ENCODE measurements around the gene MACROH2A2. TPM values are rescaled to one million over a fixed set of nuclear protein-coding genes. Genes with fewer than 3 reads are reported as not detected.

MACROH2A2 gene
- total and polyA plus RNA-seq, 2 of the 13 experiments (the other 11 are each of a cell fraction or from before 2014, with no cell fraction given), result 9.8 to 43.1 TPM

DNA sequence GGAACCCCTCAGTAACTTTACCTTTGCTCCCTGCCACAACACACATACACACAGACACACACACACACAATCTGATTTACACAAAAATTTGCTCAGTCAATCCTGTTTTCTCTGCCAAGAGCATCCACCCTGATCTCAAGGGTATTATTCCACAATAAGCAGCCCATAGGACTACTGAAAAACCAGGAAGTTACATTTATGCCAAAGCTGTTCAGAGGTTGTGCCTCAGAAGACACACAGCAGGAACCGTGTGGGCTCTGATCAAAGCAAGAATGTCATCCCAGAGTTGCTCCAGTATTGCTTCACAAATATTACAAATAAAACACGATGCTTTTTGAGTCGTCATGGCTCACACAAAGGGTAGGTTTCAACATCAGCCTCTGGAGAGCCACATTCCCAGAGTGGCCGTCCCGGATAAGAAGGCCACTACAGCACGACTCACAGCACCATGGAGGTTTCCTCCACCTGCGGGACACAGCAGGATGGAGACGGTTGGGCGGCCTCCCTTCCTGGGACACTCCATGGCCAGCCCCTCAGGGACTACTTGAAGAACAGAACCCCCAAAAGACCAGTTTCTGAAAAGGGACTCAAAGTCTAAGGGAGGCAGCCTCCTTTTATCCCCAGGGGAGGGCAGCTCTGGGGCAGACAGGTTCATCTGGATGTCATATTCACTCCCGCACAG is 78.4 kb downstream of the MACROH2A2 start (continued):
- TF ChIP-seq, protein P1, sequence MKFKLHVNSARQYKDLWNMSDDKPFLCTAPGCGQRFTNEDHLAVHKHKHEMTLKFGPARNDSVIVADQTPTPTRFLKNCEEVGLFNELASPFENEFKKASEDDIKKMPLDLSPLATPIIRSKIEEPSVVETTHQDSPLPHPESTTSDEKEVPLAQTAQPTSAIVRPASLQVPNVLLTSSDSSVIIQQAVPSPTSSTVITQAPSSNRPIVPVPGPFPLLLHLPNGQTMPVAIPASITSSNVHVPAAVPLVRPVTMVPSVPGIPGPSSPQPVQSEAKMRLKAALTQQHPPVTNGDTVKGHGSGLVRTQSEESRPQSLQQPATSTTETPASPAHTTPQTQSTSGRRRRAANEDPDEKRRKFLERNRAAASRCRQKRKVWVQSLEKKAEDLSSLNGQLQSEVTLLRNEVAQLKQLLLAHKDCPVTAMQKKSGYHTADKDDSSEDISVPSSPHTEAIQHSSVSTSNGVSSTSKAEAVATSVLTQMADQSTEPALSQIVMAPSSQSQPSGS (CRISPR knock-in tag; IDR thresholded peaks at IDR 0.05), result peak; percentile 23; the same call in 1 of the 2 replicates
- TF ChIP-seq DMAP1 (CRISPR knock-in tag; IDR thresholded peaks at IDR 0.05) (0 out of 2 replicates have a peak, but pooled peaks have one; percentile 24), CEBPB (IDR thresholded peaks at IDR 0.05; ENCODE audit: borderline replicate concordance, low read depth, low read length) (peak; percentile 93), SIN3A (IDR thresholded peaks at IDR 0.05; ENCODE audit: borderline replicate concordance, low read depth, low read length) (0 out of 2 replicates have a peak, but pooled peaks have one; percentile 43), FOXA3 (CRISPR knock-in tag; IDR thresholded peaks at IDR 0.05) (peak; percentile 60), NCOR1 (IDR thresholded peaks at IDR 0.05; ENCODE audit: borderline replicate concordance, low read length) (peak; percentile 46; the same call in 1 of the 2 replicates), NFRKB (IDR thresholded peaks at IDR 0.05) (no peak), ZNF331 (CRISPR knock-in tag; IDR thresholded peaks at IDR 0.05) (peak; percentile 30; the same call in 1 of the 2 replicates), NR2F6 (IDR thresholded peaks at IDR 0.05) (no peak), NR2F6 (CRISPR knock-in tag; IDR thresholded peaks at IDR 0.05) (peak; percentile 11; the same call in 1 of the 2 replicates), FOXC1 (CRISPR knock-in tag; IDR thresholded peaks at IDR 0.05; ENCODE audit: borderline replicate concordance) (no peak; the same call in 1 of the 2 replicates), RARA (CRISPR knock-in tag; IDR thresholded peaks at IDR 0.05) (peak; percentile 45; the same call in 1 of the 2 replicates), ZNF766 (CRISPR knock-in tag; IDR thresholded peaks at IDR 0.05; ENCODE audit: borderline replicate concordance) (no peak), ZNF792 (CRISPR knock-in tag; IDR thresholded peaks at IDR 0.05) (0 out of 2 replicates have a peak, but pooled peaks have one; percentile 18), POLR2A (IDR thresholded peaks at IDR 0.05; ENCODE audit: insufficient read depth in 1 of 2, low read depth in 2 of 2, low read length in 2 of 2) (peak in 1 of 2 experiments; percentile 91; a peak in 2 of 4 replicates), KLF16 (CRISPR knock-in tag; IDR thresholded peaks at IDR 0.05) (peak in 1 of 2 experiments; percentile 60; a peak in 2 of 4 replicates), BHLHE40 (IDR thresholded peaks at IDR 0.05; ENCODE audit: low read length) (no peak), NONO (IDR thresholded peaks at IDR 0.05) (no peak), NONO (CRISPR knock-in tag; conservative IDR thresholded peaks at IDR 0.05) (no peak), RORA (CRISPR knock-in tag; IDR thresholded peaks at IDR 0.05) (no peak), GFI1 (CRISPR knock-in tag; IDR thresholded peaks at IDR 0.05; ENCODE audit: borderline replicate concordance) (no peak), NCOA2 (CRISPR knock-in tag; IDR thresholded peaks at IDR 0.05) (peak; percentile 69), ZFY (CRISPR knock-in tag; IDR thresholded peaks at IDR 0.05) (0 out of 2 replicates have a peak, but pooled peaks have one; percentile 24), KDM1A (CRISPR knock-in tag; IDR thresholded peaks at IDR 0.05) (peak; percentile 49; the same call in 1 of the 2 replicates), TOE1 (CRISPR knock-in tag; IDR thresholded peaks at IDR 0.05) (no peak), FOXA1 (IDR thresholded peaks at IDR 0.05) (no peak), FOXA1 (CRISPR knock-in tag; IDR thresholded peaks at IDR 0.05) (peak; percentile 42)
- TF ChIP-seq, protein P2, sequence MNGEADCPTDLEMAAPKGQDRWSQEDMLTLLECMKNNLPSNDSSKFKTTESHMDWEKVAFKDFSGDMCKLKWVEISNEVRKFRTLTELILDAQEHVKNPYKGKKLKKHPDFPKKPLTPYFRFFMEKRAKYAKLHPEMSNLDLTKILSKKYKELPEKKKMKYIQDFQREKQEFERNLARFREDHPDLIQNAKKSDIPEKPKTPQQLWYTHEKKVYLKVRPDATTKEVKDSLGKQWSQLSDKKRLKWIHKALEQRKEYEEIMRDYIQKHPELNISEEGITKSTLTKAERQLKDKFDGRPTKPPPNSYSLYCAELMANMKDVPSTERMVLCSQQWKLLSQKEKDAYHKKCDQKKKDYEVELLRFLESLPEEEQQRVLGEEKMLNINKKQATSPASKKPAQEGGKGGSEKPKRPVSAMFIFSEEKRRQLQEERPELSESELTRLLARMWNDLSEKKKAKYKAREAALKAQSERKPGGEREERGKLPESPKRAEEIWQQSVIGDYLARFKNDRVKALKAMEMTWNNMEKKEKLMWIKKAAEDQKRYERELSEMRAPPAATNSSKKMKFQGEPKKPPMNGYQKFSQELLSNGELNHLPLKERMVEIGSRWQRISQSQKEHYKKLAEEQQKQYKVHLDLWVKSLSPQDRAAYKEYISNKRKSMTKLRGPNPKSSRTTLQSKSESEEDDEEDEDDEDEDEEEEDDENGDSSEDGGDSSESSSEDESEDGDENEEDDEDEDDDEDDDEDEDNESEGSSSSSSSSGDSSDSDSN (CRISPR knock-in tag; IDR thresholded peaks at IDR 0.05), result peak; percentile 44; the same call in 1 of the 2 replicates
- TF ChIP-seq, protein P3, sequence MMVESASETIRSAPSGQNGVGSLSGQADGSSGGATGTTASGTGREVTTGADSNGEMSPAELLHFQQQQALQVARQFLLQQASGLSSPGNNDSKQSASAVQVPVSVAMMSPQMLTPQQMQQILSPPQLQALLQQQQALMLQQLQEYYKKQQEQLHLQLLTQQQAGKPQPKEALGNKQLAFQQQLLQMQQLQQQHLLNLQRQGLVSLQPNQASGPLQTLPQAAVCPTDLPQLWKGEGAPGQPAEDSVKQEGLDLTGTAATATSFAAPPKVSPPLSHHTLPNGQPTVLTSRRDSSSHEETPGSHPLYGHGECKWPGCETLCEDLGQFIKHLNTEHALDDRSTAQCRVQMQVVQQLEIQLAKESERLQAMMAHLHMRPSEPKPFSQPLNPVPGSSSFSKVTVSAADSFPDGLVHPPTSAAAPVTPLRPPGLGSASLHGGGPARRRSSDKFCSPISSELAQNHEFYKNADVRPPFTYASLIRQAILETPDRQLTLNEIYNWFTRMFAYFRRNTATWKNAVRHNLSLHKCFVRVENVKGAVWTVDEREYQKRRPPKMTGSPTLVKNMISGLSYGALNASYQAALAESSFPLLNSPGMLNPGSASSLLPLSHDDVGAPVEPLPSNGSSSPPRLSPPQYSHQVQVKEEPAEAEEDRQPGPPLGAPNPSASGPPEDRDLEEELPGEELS (CRISPR knock-in tag; IDR thresholded peaks at IDR 0.05), result peak; percentile 68
